ENCODE measurements around the gene C1QL1. TPM values are rescaled to one million over a fixed set of nuclear protein-coding genes. Genes with fewer than 3 reads are reported as not detected.

C1QL1 gene
- 0.39 and 0.50 TPM in 2 replicates for polyA plus RNA-seq (2011; rRNA removed)
- 0.15 TPM in 1 of 2 replicates, not detected in the other for polyA minus RNA-seq (2011; rRNA and poly(A)+ RNA removed)

- H3K36me3 ChIP-seq (ENCODE audit: control insufficient read depth, insufficient read depth, low read length), result no peaks in the 10 kb centered on the region
- DNase-seq (ENCODE audit: low read depth), result peak; percentile 35
- peak within 1 kb of the TSS; percentile 45 for H3K4me3 ChIP-seq (ENCODE audit: low read depth, low read length)
- peaks cover 24% of the 10 kb centered on the region for H3K27me3 ChIP-seq (ENCODE audit: control insufficient read depth, insufficient read depth, low read length)
- POLR2A ChIA-PET, result interaction anchor here (0.6 to 0.7 kb wide), 2 partner anchors 180 to 279 kb away, joined by 5 to 6 read pairs; partner anchors contain the start of gene HEXIM1
- CTCF ChIA-PET, result interaction anchor here (1.0 to 1.9 kb wide), 2 partner anchors 8 to 13 kb away, joined by 3 read pairs; no protein-coding TSS in a partner anchor
- TF ChIP-seq, protein P1, sequence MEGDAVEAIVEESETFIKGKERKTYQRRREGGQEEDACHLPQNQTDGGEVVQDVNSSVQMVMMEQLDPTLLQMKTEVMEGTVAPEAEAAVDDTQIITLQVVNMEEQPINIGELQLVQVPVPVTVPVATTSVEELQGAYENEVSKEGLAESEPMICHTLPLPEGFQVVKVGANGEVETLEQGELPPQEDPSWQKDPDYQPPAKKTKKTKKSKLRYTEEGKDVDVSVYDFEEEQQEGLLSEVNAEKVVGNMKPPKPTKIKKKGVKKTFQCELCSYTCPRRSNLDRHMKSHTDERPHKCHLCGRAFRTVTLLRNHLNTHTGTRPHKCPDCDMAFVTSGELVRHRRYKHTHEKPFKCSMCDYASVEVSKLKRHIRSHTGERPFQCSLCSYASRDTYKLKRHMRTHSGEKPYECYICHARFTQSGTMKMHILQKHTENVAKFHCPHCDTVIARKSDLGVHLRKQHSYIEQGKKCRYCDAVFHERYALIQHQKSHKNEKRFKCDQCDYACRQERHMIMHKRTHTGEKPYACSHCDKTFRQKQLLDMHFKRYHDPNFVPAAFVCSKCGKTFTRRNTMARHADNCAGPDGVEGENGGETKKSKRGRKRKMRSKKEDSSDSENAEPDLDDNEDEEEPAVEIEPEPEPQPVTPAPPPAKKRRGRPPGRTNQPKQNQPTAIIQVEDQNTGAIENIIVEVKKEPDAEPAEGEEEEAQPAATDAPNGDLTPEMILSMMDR (IDR thresholded peaks at IDR 0.05; ENCODE audit: insufficient read depth, low read depth, low read length), result peak; percentile 22; the same call in 1 of the 2 replicates
Measured at GRCh38 chr17:44968225-44969143, at the start of gene C1QL1. Gene C1QL1 (minus strand): TSS chr17:44968303. CDS start chr17:44968048, 255 bp downstream.

- POLR2A ChIA-PET, result no interaction called here
- H3K4me3 ChIP-seq (ENCODE audit: low read depth, low read length), result no peak overlapping the region
- no peaks in the 10 kb centered on the region for H3K27me3 ChIP-seq (ENCODE audit: control insufficient read depth, insufficient read depth, low read length)
- DNase-seq (ENCODE audit: low read depth), result no peak
- no peaks in the 10 kb centered on the region for H3K36me3 ChIP-seq (ENCODE audit: control insufficient read depth, insufficient read depth, low read length)
- TF ChIP-seq, protein P1 (IDR thresholded peaks at IDR 0.05; ENCODE audit: insufficient read depth, low read depth, low read length), result peak; percentile 43
- CTCF ChIA-PET, result interaction anchor here (1.3 to 9.0 kb wide), 2 partner anchors 97 to 241 kb away, joined by 3 to 259 read pairs; partner anchors contain the start of gene GFAP
Measured at GRCh38 chr17:45016823-45017222, 48.7 kb upstream of the C1QL1 start.

DNA sequence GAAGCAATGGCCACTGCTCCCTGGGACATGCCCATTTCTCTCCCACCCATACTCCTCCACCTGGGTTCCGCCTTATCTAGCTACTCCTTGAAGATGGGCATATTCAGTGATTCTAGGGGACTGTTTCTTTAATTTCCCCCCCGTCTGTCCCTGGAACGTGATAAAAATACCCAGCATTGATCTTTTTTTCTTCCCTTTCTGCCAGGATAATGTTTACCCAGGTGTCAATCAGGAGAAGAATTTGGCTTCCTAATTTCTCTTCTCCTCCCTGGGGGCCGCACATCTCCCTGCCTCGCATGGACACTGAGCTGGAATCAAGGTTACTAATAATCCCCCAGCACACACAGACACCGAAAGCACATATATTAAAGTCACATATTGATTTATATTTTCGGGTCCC lies 48.1 kb upstream of the C1QL1 start:
- no peak for DNase-seq (ENCODE audit: low read depth)
- POLR2A ChIA-PET, result no interaction called here
- no peaks in the 10 kb centered on the region for H3K36me3 ChIP-seq (ENCODE audit: control insufficient read depth, insufficient read depth, low read length)
- TF ChIP-seq, protein P1 (IDR thresholded peaks at IDR 0.05; ENCODE audit: insufficient read depth, low read depth, low read length), result no peak
- CTCF ChIA-PET, result interaction anchor here (0.8 to 9.0 kb wide), 2 partner anchors 96 to 120 kb away, joined by 3 to 259 read pairs; partner anchors contain the start of genes ACBD4 and GFAP
- no peak overlapping the region for H3K4me3 ChIP-seq (ENCODE audit: low read depth, low read length)
- no peaks in the 10 kb centered on the region for H3K27me3 ChIP-seq (ENCODE audit: control insufficient read depth, insufficient read depth, low read length)

DNA sequence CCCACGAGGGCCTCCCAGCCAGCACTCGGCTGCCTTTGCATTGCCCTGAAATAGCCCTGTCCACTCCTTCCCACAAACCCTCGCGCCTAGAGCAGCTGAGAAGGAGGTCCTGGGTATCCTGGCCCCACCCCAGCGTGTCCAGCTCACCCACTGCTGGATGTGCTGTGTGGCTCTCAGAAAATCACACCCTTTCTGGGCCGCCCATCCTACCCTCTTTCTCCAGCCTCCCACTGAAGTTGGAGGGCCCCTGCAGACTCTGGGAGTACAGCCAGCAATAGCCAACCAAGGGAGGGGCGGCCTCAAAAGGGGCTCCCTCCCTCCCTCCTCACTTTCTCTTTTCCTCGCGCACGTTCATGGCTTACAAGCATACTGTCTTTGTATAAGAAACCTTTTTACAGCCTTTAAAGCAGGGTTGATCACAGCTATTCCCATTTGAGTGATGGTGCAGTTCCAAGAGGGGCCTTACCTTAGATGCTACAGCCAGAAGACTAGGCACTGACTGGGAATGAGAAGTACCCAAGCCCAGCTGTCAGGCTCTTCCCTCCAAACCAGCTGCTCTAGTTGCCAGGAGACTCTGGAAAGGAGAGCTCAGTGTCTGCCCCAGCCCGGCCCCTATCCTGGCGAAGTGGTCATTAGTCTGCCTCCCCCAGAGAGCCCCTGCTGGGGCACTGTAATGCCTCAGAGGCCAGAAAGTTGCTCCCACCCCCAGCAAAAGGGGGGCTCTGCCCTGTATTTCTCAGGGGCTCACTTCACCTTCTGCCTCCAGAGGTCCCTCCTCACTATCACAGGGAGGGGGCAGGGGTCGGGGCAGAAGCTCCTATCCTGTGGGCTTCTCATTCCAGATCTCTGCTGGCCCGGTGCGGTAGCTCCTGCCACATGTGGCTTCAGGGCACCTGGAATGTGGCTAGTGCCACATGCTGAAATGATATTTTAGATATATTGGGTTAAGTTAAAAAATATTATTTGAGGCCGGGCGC lies 45.2 kb upstream of the C1QL1 start:
- TF ChIP-seq, protein P1 (IDR thresholded peaks at IDR 0.05; ENCODE audit: insufficient read depth, low read depth, low read length), result no peak
- no peak for DNase-seq (ENCODE audit: low read depth)
- ChIA-PET CTCF (interaction anchor here (1.1 to 1.5 kb wide), 3 partner anchors 9 to 106 kb away, joined by 3 to 11 read pairs (median 4); no protein-coding TSS in a partner anchor), POLR2A (no interaction called here)
- Histone ChIP-seq H3K4me3 (ENCODE audit: low read depth, low read length) (no peak overlapping the region), H3K27me3 (ENCODE audit: control insufficient read depth, insufficient read depth, low read length) (0 out of 2 replicates have a peak, but pooled peaks cover 2% of the 10 kb centered on the region), H3K36me3 (ENCODE audit: control insufficient read depth, insufficient read depth, low read length) (no peaks in the 10 kb centered on the region)
